Sigmoid colon (tissue), 7 donors: ENCODE results near the gene BAD. TPM values are rescaled to one million over a fixed set of nuclear protein-coding genes. Genes with fewer than 3 reads are reported as not detected.
"Not testable (repeated sequence)": the region's sequence is repeated elsewhere in the genome, so short reads cannot be mapped to it uniquely, and the experiment has no call there.

Source experiments
- DNase-seq: peaks from one replicate; pipeline ENCODE4 v3.0.0-alpha.2; 2019
- H3K27ac ChIP-seq, 4 donors: fragments of 200-600 bp; sonication (generic); one replicate each; pipeline ENCODE4 v1.5.1; 2016 to 2019; ENCODE audit warnings: mild to moderate bottlenecking in 1 of 4
- H3K27me3 ChIP-seq, 3 donors: fragments of 200-600 bp; sonication (generic); one replicate each; pipeline ENCODE4 v1.5.1; 2019; ENCODE audit warnings: mild to moderate bottlenecking in 1 of 3
- H3K36me3 ChIP-seq, 4 donors: fragments of 200-600 bp; sonication (generic); one replicate each; pipeline ENCODE4 v1.5.1; 2016 to 2019
- H3K4me1 ChIP-seq, 4 donors: fragments of 200-600 bp; sonication (generic); one replicate each; pipeline ENCODE4 v1.5.1; 2017 to 2019
- H3K4me3 ChIP-seq, 4 donors: fragments of 200-600 bp; sonication (generic); one replicate each; pipeline ENCODE4 v1.5.1; 2017 to 2019; ENCODE audit warnings: mild to moderate bottlenecking in 2 of 4, moderate library complexity in 1 of 4
- H3K9me3 ChIP-seq, 4 donors: fragments of 200-600 bp in 3 of 4; sonication (generic) in 3 of 4; one replicate each; pipeline versions ENCODE4 v1.5.1 to v1.6.1; 2013 to 2019
- EP300 ChIP-seq, 4 donors: sonication (generic); formaldehyde crosslinking; IDR thresholded peaks; one replicate each; pipeline ENCODE4 v1.6.1; 2017; ENCODE audit warnings: antibody characterized with exemption in 4 of 4
- POLR2A ChIP-seq, 2 donors: fragments of 450-650 bp; IDR thresholded peaks; one replicate each; pipeline ENCODE4 v1.6.1; 2016; ENCODE audit warnings: antibody characterized with exemption in 2 of 2, mild to moderate bottlenecking in 2 of 2, moderate library complexity in 2 of 2
- POLR2AphosphoS5 ChIP-seq, 4 donors: sonication (generic); formaldehyde crosslinking; IDR thresholded peaks; one replicate each; pipeline ENCODE4 v1.6.1; 2017; ENCODE audit warnings: antibody characterized with exemption in 4 of 4
- WGBS, 2 donors: extraction: QIAGEN DNeasy Blood & Tissue Kit; methylation state at CpG; one replicate each; pipeline ENCODE4 v1.1.7; 2013; 5-methylcytosine and 5-hydroxymethylcytosine counted together
- intact Hi-C: fragments of 100-400 bp; cut with DNase I; formaldehyde crosslinking; loops from one replicate; pipeline ENCODE4 v1.15.1; 2023
- polyA plus RNA-seq, 3 donors: library from polyadenylated mRNA; stranded (reverse); fragments of 200-250 nt; gene quantifications; one replicate each; pipeline ENCODE4 v1.2.3, GENCODE V29; 2013
- total RNA-seq, 4 donors: library from RNA; depleted of rRNA; stranded (reverse); fragments of >200 nt; gene quantifications; one replicate each; pipeline ENCODE4 v1.1.0, GENCODE V29; 2016
- TF ChIP-seq, protein P1 (sequence below), 4 experiments: fragments of 450-650 bp in 3 of 4; fragments of 200-600 bp in 1 of 4; IDR thresholded peaks; one replicate each; pipeline ENCODE4 v1.5.1; 2016 to 2019; ENCODE audit warnings: antibody characterized with exemption in 4 of 4, mild to moderate bottlenecking in 3 of 4, moderate library complexity in 2 of 4
- donor health status: healthy with polysubstance abuse.
- donor health status: Bipolar disorder and iron deficiency.
- donor health status: healthy.

BAD gene
- total and polyA plus RNA-seq, 7 donors = 95.3 to 264 (median 127) TPM

- no peaks in the 10 kb centered on the region for H3K9me3 ChIP-seq
- DNase-seq = no peak
- peaks cover 0 to 4% (median 0%) of the 10 kb centered on the region in 4 donors for H3K36me3 ChIP-seq
- no peak overlapping the region for H3K27ac ChIP-seq
- WGBS, 2 donors = 49 to 79% methylated on average over 2 of the region's 2 CpGs
- peaks cover 0 to 9% (median 3%) of the 10 kb centered on the region in 4 donors for H3K4me1 ChIP-seq
- no peak for TF ChIP-seq EP300 (IDR thresholded peaks at IDR 0.05)
- no peak for TF ChIP-seq POLR2A (IDR thresholded peaks at IDR 0.05)
- TF ChIP-seq POLR2AphosphoS5 (IDR thresholded peaks at IDR 0.05) = no peak
- TF ChIP-seq, protein P1, sequence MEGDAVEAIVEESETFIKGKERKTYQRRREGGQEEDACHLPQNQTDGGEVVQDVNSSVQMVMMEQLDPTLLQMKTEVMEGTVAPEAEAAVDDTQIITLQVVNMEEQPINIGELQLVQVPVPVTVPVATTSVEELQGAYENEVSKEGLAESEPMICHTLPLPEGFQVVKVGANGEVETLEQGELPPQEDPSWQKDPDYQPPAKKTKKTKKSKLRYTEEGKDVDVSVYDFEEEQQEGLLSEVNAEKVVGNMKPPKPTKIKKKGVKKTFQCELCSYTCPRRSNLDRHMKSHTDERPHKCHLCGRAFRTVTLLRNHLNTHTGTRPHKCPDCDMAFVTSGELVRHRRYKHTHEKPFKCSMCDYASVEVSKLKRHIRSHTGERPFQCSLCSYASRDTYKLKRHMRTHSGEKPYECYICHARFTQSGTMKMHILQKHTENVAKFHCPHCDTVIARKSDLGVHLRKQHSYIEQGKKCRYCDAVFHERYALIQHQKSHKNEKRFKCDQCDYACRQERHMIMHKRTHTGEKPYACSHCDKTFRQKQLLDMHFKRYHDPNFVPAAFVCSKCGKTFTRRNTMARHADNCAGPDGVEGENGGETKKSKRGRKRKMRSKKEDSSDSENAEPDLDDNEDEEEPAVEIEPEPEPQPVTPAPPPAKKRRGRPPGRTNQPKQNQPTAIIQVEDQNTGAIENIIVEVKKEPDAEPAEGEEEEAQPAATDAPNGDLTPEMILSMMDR (IDR thresholded peaks at IDR 0.05) = no peak
- intact Hi-C loops = no loop called here
- no peak overlapping the region for H3K4me3 ChIP-seq
- no peaks in the 10 kb centered on the region for H3K27me3 ChIP-seq
Observed at GRCh38 chr11:64327375-64327774, 42.9 kb upstream of the BAD start.

GRCh38 chr11:64324692-64325469 is 40.4 kb upstream of the BAD start:
- no peak for TF ChIP-seq POLR2A (IDR thresholded peaks at IDR 0.05)
- no peak for TF ChIP-seq EP300 (IDR thresholded peaks at IDR 0.05)
- no peak for TF ChIP-seq POLR2AphosphoS5 (IDR thresholded peaks at IDR 0.05)
- TF ChIP-seq, protein P1 (IDR thresholded peaks at IDR 0.05) = no peak
- no peak overlapping the region for H3K27ac ChIP-seq
- H3K9me3 ChIP-seq = no peaks in the 10 kb centered on the region
- WGBS, 2 donors = 76 to 87% methylated on average over 11 of the region's 11 CpGs
- H3K4me3 ChIP-seq = no peak overlapping the region
- peaks cover 0 to 21% (median 0%) of the 10 kb centered on the region in 4 donors for H3K36me3 ChIP-seq
- intact Hi-C loops = no loop called here
- H3K27me3 ChIP-seq = no peaks in the 10 kb centered on the region
- no peak for DNase-seq
- no peaks in the 10 kb centered on the region for H3K4me1 ChIP-seq

DNA sequence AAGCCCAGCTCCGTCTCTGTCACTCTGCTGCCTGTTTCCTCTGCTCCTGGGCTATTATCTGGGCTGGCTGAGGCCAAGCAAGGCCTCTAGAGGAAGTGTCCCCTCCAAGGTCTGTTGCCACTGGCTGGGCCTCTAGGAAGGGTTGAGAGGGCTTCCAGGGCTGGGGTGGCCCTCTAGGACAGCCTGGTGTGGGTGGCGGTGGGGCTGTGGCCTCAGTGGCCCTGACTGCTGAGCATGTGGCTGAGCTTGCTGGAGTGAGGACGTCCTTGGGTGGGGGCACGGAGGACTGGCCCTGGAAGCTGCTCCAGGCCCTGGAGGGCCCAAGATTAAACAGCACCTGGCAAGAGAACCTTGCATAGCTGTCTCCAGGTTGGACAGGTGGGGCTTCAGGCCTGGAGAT is 39.5 kb upstream of the BAD start:
- H3K27ac ChIP-seq, DNase-seq, H3K27me3 ChIP-seq, H3K4me1 ChIP-seq, intact Hi-C loops, H3K9me3 ChIP-seq, H3K4me3 ChIP-seq: not testable (repeated sequence)
- H3K36me3 ChIP-seq = peaks cover 0 to 21% (median 0%) of the 10 kb centered on the region in 4 donors
- WGBS, 2 donors = 69 to 87% methylated on average over 4 of the region's 4 CpGs

DNA sequence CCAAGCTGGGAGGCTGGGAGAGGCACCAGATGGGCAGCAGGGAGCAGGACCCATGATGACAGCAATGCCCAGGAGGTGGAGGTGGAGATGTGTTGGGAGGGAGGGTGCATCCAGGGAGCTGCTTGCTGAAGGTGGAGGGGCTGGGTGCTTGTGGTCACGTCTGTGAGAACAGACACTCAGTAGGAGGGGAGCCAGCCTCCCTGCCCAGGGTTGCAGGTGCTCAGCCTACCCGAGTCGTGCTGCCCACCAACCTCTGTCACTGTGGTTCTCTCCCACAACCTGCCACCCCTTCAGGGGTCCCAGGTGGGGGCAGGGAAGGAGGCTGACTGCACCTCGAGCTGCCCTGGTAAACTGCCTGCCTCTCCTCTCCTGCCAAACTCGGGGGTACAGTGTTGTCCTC is 38.9 kb upstream of the BAD start:
- 30 to 52% methylated on average over 5 of the region's 5 CpGs for whole genome bisulfite sequencing, 2 donors
- peaks cover 0 to 21% (median 0%) of the 10 kb centered on the region in 4 donors for H3K36me3 ChIP-seq
- intact Hi-C loops = no loop called here

DNA sequence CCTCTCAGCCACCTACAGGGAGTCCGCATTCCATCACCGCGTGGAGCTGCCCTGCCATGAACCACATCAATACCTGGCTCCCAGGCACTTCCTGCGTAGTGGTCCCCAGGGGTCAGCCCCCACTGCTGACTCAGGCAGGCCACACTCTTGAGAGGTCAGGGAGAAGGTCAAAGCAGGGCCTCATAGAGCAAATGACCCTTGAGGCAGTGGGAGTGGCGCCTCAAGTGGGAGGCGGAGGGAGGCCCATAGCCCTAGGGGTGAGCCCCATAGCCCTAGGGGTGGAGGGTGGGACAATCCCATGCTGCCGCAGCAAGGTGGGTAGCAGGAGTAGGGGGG is 38.4 kb upstream of the BAD start:
- Histone ChIP-seq H3K9me3 (no peaks in the 10 kb centered on the region), H3K4me3 (no peak overlapping the region), H3K4me1 (peaks cover 0 to 14% (median 13%) of the 10 kb centered on the region in 4 donors), H3K27ac (no peak overlapping the region), H3K27me3 (no peaks in the 10 kb centered on the region), H3K36me3 (peaks cover 0 to 21% (median 0%) of the 10 kb centered on the region in 4 donors)
- 63 to 81% methylated on average over 7 of the region's 7 CpGs for WGBS, 2 donors
- intact Hi-C loops = no loop called here
- DNase-seq = no peak
- TF ChIP-seq, protein P1 (IDR thresholded peaks at IDR 0.05) = no peak
- TF ChIP-seq POLR2A (IDR thresholded peaks at IDR 0.05) (no peak), EP300 (IDR thresholded peaks at IDR 0.05) (no peak), POLR2AphosphoS5 (IDR thresholded peaks at IDR 0.05) (no peak)

More for the DNA sequence above, 38.9 kb upstream of the BAD start:
- Histone ChIP-seq H3K4me1 (peaks cover 0 to 14% (median 13%) of the 10 kb centered on the region in 4 donors), H3K9me3 (no peaks in the 10 kb centered on the region), H3K27ac (no peak overlapping the region), H3K27me3 (no peaks in the 10 kb centered on the region), H3K4me3 (no peak overlapping the region)
- TF ChIP-seq POLR2AphosphoS5 (IDR thresholded peaks at IDR 0.05) = no peak
- TF ChIP-seq, protein P1 (IDR thresholded peaks at IDR 0.05) = no peak
- no peak for TF ChIP-seq EP300 (IDR thresholded peaks at IDR 0.05)
- no peak for TF ChIP-seq POLR2A (IDR thresholded peaks at IDR 0.05)
- DNase-seq = no peak
